Neural progenitor cell (in vitro differentiated cells): ENCODE results near the gene ASXL1. TPM values are rescaled to one million over a fixed set of nuclear protein-coding genes. Genes with fewer than 3 reads are reported as not detected.

Experiments
- DNase-seq: peaks from one replicate; pipeline ENCODE4 v3.0.0-alpha.2; 2016; ENCODE audit warnings: low spot score
- H2AFZ ChIP-seq: fragments of 200-600 bp; sonication (generic); replicated peaks from 2 replicates; pipeline ENCODE4 v1.6.1; 2016; ENCODE audit warnings: antibody characterized with exemption
- H3F3A ChIP-seq: fragments of 200-600 bp; sonication (generic); 2 replicates; pipeline ENCODE4 v1.6.1; 2016; ENCODE audit warnings: antibody characterized with exemption, low read depth
- H3K27ac ChIP-seq: fragments of 200-600 bp; sonication (generic); 2 replicates; pipeline ENCODE4 v1.5.1; 2016; ENCODE audit warnings: mild to moderate bottlenecking
- H3K27me3 ChIP-seq: fragments of 200-600 bp; sonication (generic); 2 replicates; pipeline ENCODE4 v1.6.1; 2016; ENCODE audit warnings: mild to moderate bottlenecking, moderate library complexity
- H3K36me3 ChIP-seq: fragments of 200-600 bp; sonication (generic); 2 replicates; pipeline ENCODE4 v1.5.1; 2016
- H3K4me1 ChIP-seq: fragments of 200-600 bp; sonication (generic); 2 replicates; pipeline ENCODE4 v1.6.1; 2016; ENCODE audit warnings: mixed run types
- H3K4me2 ChIP-seq: fragments of 200-600 bp; sonication (generic); 2 replicates; pipeline ENCODE4 v1.6.1; 2016
- H3K4me3 ChIP-seq: fragments of 200-600 bp; sonication (generic); 2 replicates; pipeline ENCODE4 v1.5.1; 2016
- H3K79me2 ChIP-seq: fragments of 200-600 bp; sonication (generic); 2 replicates; pipeline ENCODE4 v1.6.1; 2016; ENCODE audit warnings: low read depth
- H3K9ac ChIP-seq: fragments of 200-600 bp; sonication (generic); 2 replicates; pipeline ENCODE4 v1.6.1; 2016
- H3K9me3 ChIP-seq: fragments of 200-600 bp; sonication (generic); 2 replicates; pipeline ENCODE4 v1.5.1; 2016; ENCODE audit warnings: low read depth
- H4K20me1 ChIP-seq: fragments of 200-600 bp; sonication (generic); 2 replicates; pipeline ENCODE4 v1.6.1; 2016; ENCODE audit warnings: low read depth
- H3K27ac Mint-ChIP-seq: 3 replicates; pipeline ENCODE4 v1.8.0; 2021; ENCODE audit warnings: mixed read lengths
- H3K27me3 Mint-ChIP-seq: 2 replicates; pipeline ENCODE4 v1.8.0; 2022; ENCODE audit warnings: low read depth, mild to moderate bottlenecking, inconsistent platforms, moderate library complexity, mixed read lengths; ENCODE audit not compliant: insufficient read depth
- H3K36me3 Mint-ChIP-seq: 3 replicates; pipeline ENCODE4 v1.8.0; 2021; ENCODE audit warnings: mixed read lengths
- H3K4me1 Mint-ChIP-seq: 3 replicates; pipeline ENCODE4 v1.8.0; 2021; ENCODE audit warnings: mixed read lengths
- H3K4me3 Mint-ChIP-seq: 3 replicates; pipeline ENCODE4 v1.8.0; 2021; ENCODE audit warnings: mild to moderate bottlenecking, moderate library complexity, mixed read lengths
- H3K9me3 Mint-ChIP-seq: 3 replicates; pipeline ENCODE4 v1.8.0; 2020; ENCODE audit warnings: mixed read lengths
- CTCF ChIP-seq: fragments of 200-600 bp; sonication (generic); IDR thresholded peaks from 2 replicates; pipeline ENCODE4 v1.5.1; 2017; ENCODE audit warnings: antibody characterized with exemption, mild to moderate bottlenecking
- EZH2 ChIP-seq: fragments of 200-600 bp; sonication (generic); IDR thresholded peaks from 2 replicates; pipeline ENCODE4 v1.6.1; 2017; ENCODE audit warnings: antibody characterized with exemption, mild to moderate bottlenecking, moderate library complexity
- EZH2phosphoT487 ChIP-seq: fragments of 200-600 bp; sonication (generic); IDR thresholded peaks from 2 replicates; pipeline ENCODE4 v1.6.1; 2017; ENCODE audit warnings: antibody characterized with exemption
- total RNA-seq: library from RNA; depleted of rRNA; stranded (reverse); fragments of >200 nt; gene quantifications from 2 replicates; pipeline ENCODE4 v1.2.3, GENCODE V29; 2015; ENCODE audit warnings: low replicate concordance

ASXL1 gene
- total RNA-seq, 1 donor from 2014 or later, result 48.2 TPM

- Histone ChIP-seq H3K4me2 (peak overlapping the region; percentile 39), H4K20me1 (peaks cover 57% of the 10 kb centered on the region), H3K36me3 (no peaks in the 10 kb centered on the region), H3K27ac (no peak overlapping the region), H3F3A (peaks cover 5% of the 10 kb centered on the region), H3K9me3 (no peaks in the 10 kb centered on the region), H3K4me1 (peaks cover 20% of the 10 kb centered on the region), H3K27me3 (no peaks in the 10 kb centered on the region), H2AFZ (no peak overlapping the region), H3K79me2 (no peaks in the 10 kb centered on the region), H3K4me3 (no peak overlapping the region), H3K9ac (no peak overlapping the region)
- no peak overlapping the region for H3K27ac Mint-ChIP-seq
- no peaks in the 10 kb centered on the region for H3K9me3 Mint-ChIP-seq
- no peak overlapping the region for H3K4me3 Mint-ChIP-seq
- peaks cover 2% of the 10 kb centered on the region for H3K27me3 Mint-ChIP-seq
- DNase-seq, result no peak
- TF ChIP-seq EZH2phosphoT487 (no peak), CTCF (no peak), EZH2 (no peak)
- H3K4me1 Mint-ChIP-seq, result peaks cover 28% of the 10 kb centered on the region
- H3K36me3 Mint-ChIP-seq, result peaks cover 3% of the 10 kb centered on the region
These were observed 104.9 kb downstream of the ASXL1 start for GRCh38 chr20:32462900-32463641.

DNA sequence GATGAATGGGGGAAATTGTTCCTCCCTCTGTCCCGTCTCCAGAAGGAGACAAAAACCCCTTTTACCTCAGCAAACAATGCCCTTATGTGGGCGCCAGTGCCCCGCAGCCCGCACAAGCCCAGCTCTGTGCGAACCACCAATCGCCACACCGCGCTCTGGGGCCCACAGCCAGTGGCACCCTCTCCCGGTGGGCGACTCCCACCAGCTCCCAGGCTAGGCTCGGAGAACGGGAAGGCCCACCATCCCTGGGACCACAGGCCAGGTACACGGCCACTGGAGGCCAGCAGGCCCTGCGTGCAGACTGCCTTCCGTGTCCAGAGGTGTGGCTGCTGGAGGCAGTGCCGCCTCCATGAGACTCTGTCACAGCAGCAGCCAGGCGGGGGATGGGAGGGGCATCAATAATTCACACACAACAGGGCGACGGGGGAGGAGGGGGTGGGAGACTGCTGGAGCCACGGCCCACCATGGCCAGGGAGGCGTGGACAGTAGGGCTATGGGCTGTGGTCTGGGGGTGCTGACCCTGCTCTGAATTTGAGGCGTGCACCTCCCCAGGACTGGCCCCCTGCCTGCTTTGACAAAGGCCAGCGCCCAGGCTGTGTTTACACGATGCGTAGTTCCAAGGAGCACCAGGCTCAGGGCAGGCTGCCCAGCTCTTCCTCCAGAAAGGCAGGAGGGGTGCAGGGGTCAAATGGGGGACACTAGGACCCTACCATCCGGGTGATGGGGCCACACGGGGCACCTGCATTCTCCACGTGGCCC, 105.7 kb downstream of the ASXL1 start:
- Mint-ChIP-seq H3K27me3 (peaks cover 2% of the 10 kb centered on the region), H3K4me3 (no peak overlapping the region), H3K4me1 (peaks cover 21% of the 10 kb centered on the region), H3K36me3 (peaks cover 3% of the 10 kb centered on the region), H3K9me3 (no peaks in the 10 kb centered on the region), H3K27ac (no peak overlapping the region)
- H3F3A ChIP-seq, result peaks cover 4% of the 10 kb centered on the region
- H3K9ac ChIP-seq, result peak overlapping the region; percentile 47
- no peaks in the 10 kb centered on the region for H3K27me3 ChIP-seq
- peak overlapping the region; percentile 39 for H3K4me2 ChIP-seq
- H3K4me3 ChIP-seq, result no peak overlapping the region
- peak; percentile 48 for DNase-seq
- H3K36me3 ChIP-seq, result no peaks in the 10 kb centered on the region
- H3K4me1 ChIP-seq, result peaks cover 16% of the 10 kb centered on the region
- H2AFZ ChIP-seq, result no peak overlapping the region
- H4K20me1 ChIP-seq, result peaks cover 58% of the 10 kb centered on the region
- peak overlapping the region; percentile 31 for H3K27ac ChIP-seq
- H3K79me2 ChIP-seq, result peaks cover 7% of the 10 kb centered on the region
- TF ChIP-seq EZH2 (no peak), CTCF (no peak), EZH2phosphoT487 (no peak)
- H3K9me3 ChIP-seq, result no peaks in the 10 kb centered on the region

DNA sequence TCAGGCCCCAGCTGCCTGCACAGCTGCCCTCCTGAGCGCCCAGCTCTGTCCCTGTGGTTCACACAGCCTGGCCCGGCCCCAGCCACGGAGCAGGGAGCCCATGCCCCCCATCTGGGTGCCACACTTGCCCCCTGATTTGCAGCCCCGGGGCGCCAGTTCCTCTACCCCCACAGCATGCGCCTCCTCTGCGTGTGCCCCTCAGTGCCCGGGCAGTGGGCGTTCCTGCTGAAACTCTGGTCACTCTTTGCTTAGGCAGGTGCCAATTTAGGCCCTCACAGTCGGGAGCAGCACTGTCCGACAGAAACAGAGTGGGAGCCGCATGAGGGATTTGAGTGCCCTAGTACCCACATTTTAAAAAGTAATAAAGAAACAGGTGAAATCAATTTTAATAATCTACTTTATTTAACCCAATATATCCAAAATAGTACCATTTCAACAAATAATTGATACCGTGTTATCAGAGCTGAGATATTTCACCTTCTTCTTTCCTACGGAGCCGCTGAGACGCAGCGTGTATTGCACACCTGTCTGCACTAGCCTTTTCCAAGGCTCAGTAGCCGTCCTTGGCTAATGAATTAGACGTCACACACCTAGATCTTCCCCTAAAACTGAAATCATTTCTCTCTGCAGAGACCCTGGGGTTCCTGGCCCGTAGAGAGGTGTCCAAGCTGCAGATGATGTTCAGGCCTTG, 106.4 kb downstream of the ASXL1 start:
- Mint-ChIP-seq H3K4me1 (peaks cover 22% of the 10 kb centered on the region), H3K27me3 (peaks cover 2% of the 10 kb centered on the region), H3K36me3 (peaks cover 3% of the 10 kb centered on the region), H3K4me3 (no peak overlapping the region), H3K9me3 (no peaks in the 10 kb centered on the region), H3K27ac (peak overlapping the region; percentile 81)
- Histone ChIP-seq H3K4me1 (peaks cover 16% of the 10 kb centered on the region), H4K20me1 (peaks cover 63% of the 10 kb centered on the region), H3K4me3 (no peak overlapping the region), H3K27me3 (no peaks in the 10 kb centered on the region), H3K27ac (peak overlapping the region; percentile 31), H3K79me2 (peaks cover 9% of the 10 kb centered on the region), H2AFZ (no peak overlapping the region), H3F3A (peaks cover 4% of the 10 kb centered on the region), H3K4me2 (no peak overlapping the region), H3K36me3 (no peaks in the 10 kb centered on the region), H3K9ac (peak overlapping the region; percentile 47), H3K9me3 (no peaks in the 10 kb centered on the region)
- no peak for TF ChIP-seq EZH2
- TF ChIP-seq CTCF, result no peak
- no peak for TF ChIP-seq EZH2phosphoT487
- DNase-seq, result no peak
